MCF 10A (cell line): Measurements from ENCODE around the gene NDUFAF7. TPM values are rescaled to one million over a fixed set of nuclear protein-coding genes. Genes with fewer than 3 reads are reported as not detected.

Source experiments
- BruUV-seq: library from RNA; stranded (reverse); fragments of 400-500 nt; replicated peaks from 2 replicates; lab custom pipeline; 2021; lab: Mats Ljungman, UMichigan
- CTCF ChIA-PET: fragments of 300-600 bp; sonication (Branson Sonifier 250); formaldehyde crosslinking; extraction: SDS; loops from one replicate; lab custom pipeline; 2021; ENCODE audit warnings: antibody characterized with exemption, inconsistent platforms; lab: Yijun Ruan, JAX
- POLR2A ChIA-PET: fragments of 300-600, 350-650 bp; sonication (Branson Sonifier 250); formaldehyde crosslinking; extraction: SDS; loops from one replicate; lab custom pipeline; 2020; ENCODE audit warnings: antibody characterized with exemption, inconsistent platforms; lab: Yijun Ruan, JAX
- DNase-seq: peaks from one replicate; pipeline ENCODE4 v3.0.0-alpha.2; 2018; ENCODE audit not compliant: unreplicated experiment
- H3K27ac Mint-ChIP-seq: one replicate; pipeline ENCODE4 v1.8.0; 2022; ENCODE audit warnings: mild to moderate bottlenecking, low read depth, mixed read lengths; ENCODE audit not compliant: unreplicated experiment
- H3K27me3 Mint-ChIP-seq: one replicate; pipeline ENCODE4 v1.8.0; 2022; ENCODE audit warnings: mixed read lengths; ENCODE audit not compliant: insufficient read depth, unreplicated experiment
- H3K36me3 Mint-ChIP-seq: one replicate; pipeline ENCODE4 v1.8.0; 2022; ENCODE audit warnings: mild to moderate bottlenecking, moderate library complexity, mixed read lengths; ENCODE audit not compliant: insufficient read depth, unreplicated experiment
- H3K4me1 Mint-ChIP-seq: one replicate; pipeline ENCODE4 v1.8.0; 2022; ENCODE audit warnings: mixed read lengths; ENCODE audit not compliant: insufficient read depth, unreplicated experiment
- H3K4me3 Mint-ChIP-seq: one replicate; pipeline ENCODE4 v1.8.0; 2022; ENCODE audit warnings: mild to moderate bottlenecking, moderate library complexity, mixed read lengths; ENCODE audit not compliant: unreplicated experiment
- H3K9me3 Mint-ChIP-seq: one replicate; pipeline ENCODE4 v1.8.0; 2022; ENCODE audit warnings: mixed read lengths; ENCODE audit not compliant: unreplicated experiment
- CTCF ChIP-seq: fragments of 200-600 bp; IDR thresholded peaks from one replicate; pipeline ENCODE4 v1.8.0; 2022; ENCODE audit warnings: antibody characterized with exemption, mild to moderate bottlenecking; ENCODE audit not compliant: unreplicated experiment
- intact Hi-C: fragments of 100-400 bp; cut with micrococcal nuclease; formaldehyde crosslinking; loops from 2 replicates; pipeline ENCODE4 v1.14.1; 2022
- total RNA-seq: library from RNA; stranded (reverse); gene quantifications from 2 replicates; pipeline ENCODE4 v1.2.3, GENCODE V29; 2022

Gene NDUFAF7
- total RNA-seq, 1 experiment from 2014 or later, result 16.1 TPM

- ChIA-PET POLR2A (interaction anchor here (0.6 to 2.5 kb wide), 3 partner anchors 9 to 81 kb away, joined by 3 to 8 read pairs (median 3); partner anchors contain the start of genes CEBPZ and NDUFAF7), CTCF (no interaction called here)
- Mint-ChIP-seq H3K27me3 (no peaks in the 10 kb centered on the region), H3K4me1 (no peaks in the 10 kb centered on the region), H3K27ac (no peak overlapping the region), H3K36me3 (peaks cover 72% of the 10 kb centered on the region), H3K4me3 (no peak overlapping the region), H3K9me3 (no peaks in the 10 kb centered on the region)
- intact Hi-C loops, result no loop called here
- no TSS peak for BruUV-seq
- no peak for DNase-seq
- no peak for TF ChIP-seq CTCF
Measured at GRCh38 chr2:37243435-37243834, 12.0 kb downstream of the NDUFAF7 start.

DNA sequence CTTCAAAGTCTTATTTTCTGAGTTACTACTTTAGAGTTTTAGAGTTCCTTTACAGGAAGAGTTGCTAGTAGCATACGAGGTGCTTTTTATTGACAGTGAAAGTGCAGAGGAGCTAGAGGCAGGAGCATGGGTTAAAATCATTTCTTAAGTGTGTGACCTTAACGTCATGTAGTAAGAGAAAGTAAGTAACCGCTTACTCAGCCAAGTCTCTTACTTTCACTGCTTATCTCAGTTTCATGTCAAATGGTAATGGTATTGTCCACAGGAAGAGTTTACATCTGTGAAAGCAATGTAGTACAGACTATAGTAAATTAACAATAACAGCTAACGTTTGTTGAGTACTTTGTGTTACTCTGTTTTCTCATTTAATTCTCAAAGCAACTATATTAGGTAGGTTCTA, 12.6 kb downstream of the NDUFAF7 start:
- Mint-ChIP-seq H3K27ac (no peak overlapping the region), H3K27me3 (no peaks in the 10 kb centered on the region), H3K9me3 (no peaks in the 10 kb centered on the region), H3K4me3 (no peak overlapping the region), H3K4me1 (no peaks in the 10 kb centered on the region), H3K36me3 (peaks cover 72% of the 10 kb centered on the region)
- ChIA-PET POLR2A (interaction anchor here (0.5 to 2.5 kb wide), 7 partner anchors 9 to 605 kb away, joined by 3 to 8 read pairs (median 3); partner anchors contain the start of genes CEBPZ and NDUFAF7), CTCF (interaction anchor here (0.6 kb wide), 1 partner anchor 738 kb away, joined by 3 read pairs; no protein-coding TSS in a partner anchor)
- DNase-seq, result no peak
- BruUV-seq, result no TSS peak
- TF ChIP-seq CTCF, result no peak
- intact Hi-C loops, result no loop called here

GRCh38 chr2:37244755-37245154, 13.3 kb downstream of the NDUFAF7 start:
- Mint-ChIP-seq H3K36me3 (peaks cover 74% of the 10 kb centered on the region), H3K9me3 (no peaks in the 10 kb centered on the region), H3K4me3 (no peak overlapping the region), H3K27me3 (no peaks in the 10 kb centered on the region), H3K4me1 (no peaks in the 10 kb centered on the region), H3K27ac (no peak overlapping the region)
- intact Hi-C loops, result no loop called here
- ChIA-PET POLR2A (interaction anchor here (0.5 to 2.5 kb wide), 4 partner anchors 8 to 604 kb away, joined by 3 to 8 read pairs (median 4); partner anchors contain the start of genes CEBPZ and NDUFAF7), CTCF (no interaction called here)
- no TSS peak for BruUV-seq
- no peak for DNase-seq
- TF ChIP-seq CTCF, result no peak

GRCh38 chr2:37246205-37246604, 14.7 kb downstream of the NDUFAF7 start:
- no TSS peak for BruUV-seq

More at GRCh38 chr2:37246205-37246604, 14.7 kb downstream of the NDUFAF7 start:
- peaks cover 76% of the 10 kb centered on the region for H3K36me3 Mint-ChIP-seq
- H3K4me3 Mint-ChIP-seq, result no peak overlapping the region
- H3K27me3 Mint-ChIP-seq, result no peaks in the 10 kb centered on the region
- H3K4me1 Mint-ChIP-seq, result no peaks in the 10 kb centered on the region
- ChIA-PET POLR2A (interaction anchor here (3.6 kb wide), 1 partner anchor 13 kb away, joined by 24 read pairs; the partner anchor contains the start of genes CEBPZ and NDUFAF7), CTCF (interaction anchor here (1.1 kb wide), 1 partner anchor 11 kb away, joined by 3 read pairs; no protein-coding TSS in a partner anchor)
- intact Hi-C loops, result no loop called here
- H3K9me3 Mint-ChIP-seq, result no peaks in the 10 kb centered on the region
- no peak for DNase-seq
- H3K27ac Mint-ChIP-seq, result no peak overlapping the region
- no peak for TF ChIP-seq CTCF
